CD8-positive, alpha-beta memory T cell (primary cell): ENCODE measurements around the gene LHFPL6. TPM values are rescaled to one million over a fixed set of nuclear protein-coding genes. Genes with fewer than 3 reads are reported as not detected.

ENCODE experiments used
- CTCF ChIA-PET: fragments of 350-600 bp; sonication (Branson Sonifier 250); formaldehyde crosslinking; loops from one replicate; lab custom pipeline; 2021; ENCODE audit warnings: antibody characterized with exemption; lab: Charles Lee
- POLR2A ChIA-PET: fragments of 350-600 bp; sonication (Branson Sonifier 250); formaldehyde crosslinking; loops from one replicate; lab custom pipeline; 2021; ENCODE audit warnings: antibody characterized with exemption; lab: Charles Lee
- DNase-seq, 5 donors: peaks; one replicate each; pipeline versions ENCODE4 v3.0.0 to v3.0.0-alpha.2; 2020 to 2022; ENCODE audit warnings: mixed read lengths in 1 of 5
- H3K27ac ChIP-seq: one replicate; pipeline ENCODE4 v1.7.0; 2013; ENCODE audit warnings: low read depth, mild to moderate bottlenecking, low read length, moderate library complexity
- H3K27me3 ChIP-seq: 2 replicates; pipeline ENCODE4 v1.7.0; 2013; ENCODE audit warnings: low read length, mild to moderate bottlenecking; ENCODE audit not compliant: insufficient read depth, poor library complexity, severe bottlenecking
- H3K36me3 ChIP-seq: 2 replicates; pipeline ENCODE4 v1.7.0; 2013; ENCODE audit warnings: mild to moderate bottlenecking, low read length, moderate library complexity; ENCODE audit not compliant: insufficient read depth
- H3K4me1 ChIP-seq: 2 replicates; pipeline ENCODE4 v1.7.0; 2013; ENCODE audit warnings: mild to moderate bottlenecking, low read length, moderate library complexity; ENCODE audit not compliant: insufficient read depth
- H3K4me3 ChIP-seq: 2 replicates; pipeline ENCODE4 v1.7.0; 2013; ENCODE audit warnings: mild to moderate bottlenecking, low read length
- H3K9me3 ChIP-seq: 2 replicates; pipeline ENCODE4 v1.7.0; 2013; ENCODE audit warnings: mild to moderate bottlenecking, low read length
- H3K27ac Mint-ChIP-seq, 8 donors: one replicate each; pipeline ENCODE4 v1.8.0; 2020 to 2021; ENCODE audit warnings: mixed read lengths in 8 of 8, mild to moderate bottlenecking in 6 of 8, inconsistent platforms in 3 of 8, moderate library complexity in 3 of 8
- H3K27me3 Mint-ChIP-seq, 2 donors: one replicate each; pipeline ENCODE4 v1.8.0; 2020 to 2021; ENCODE audit warnings: mixed read lengths in 2 of 2, mild to moderate bottlenecking in 1 of 2, moderate library complexity in 1 of 2
- H3K36me3 Mint-ChIP-seq, 3 donors: one replicate each; pipeline ENCODE4 v1.8.0; 2020 to 2021; ENCODE audit warnings: mixed read lengths in 3 of 3, inconsistent platforms in 1 of 3, mild to moderate bottlenecking in 1 of 3
- H3K4me1 Mint-ChIP-seq, 3 donors: one replicate each; pipeline ENCODE4 v1.8.0; 2020 to 2021; ENCODE audit warnings: mixed read lengths in 3 of 3, inconsistent platforms in 1 of 3, mild to moderate bottlenecking in 1 of 3
- H3K4me3 Mint-ChIP-seq, 7 donors: one replicate each; pipeline ENCODE4 v1.8.0; 2020 to 2021; ENCODE audit warnings: mixed read lengths in 7 of 7, mild to moderate bottlenecking in 6 of 7, moderate library complexity in 4 of 7, inconsistent platforms in 2 of 7
- H3K9me3 Mint-ChIP-seq, 5 donors: one replicate each; pipeline ENCODE4 v1.8.0; 2020 to 2022; ENCODE audit warnings: mixed read lengths in 5 of 5, mild to moderate bottlenecking in 3 of 5, moderate library complexity in 2 of 5, inconsistent platforms in 1 of 5
- polyA plus RNA-seq: library from polyadenylated mRNA; unstranded; fragments of 300-500 nt; fragmentation: Illumina TruSeq; gene quantifications from one replicate; pipeline ENCODE4 v1.2.3, GENCODE V29; 2021
- total RNA-seq, 2 experiments: library from RNA; stranded (reverse); gene quantifications; one replicate each; pipeline ENCODE4 v1.2.3, GENCODE V29; 2021

LHFPL6 gene
- total and polyA plus RNA-seq, 3 experiments from 2014 or later: 5.9 to 6.4 TPM; not detected in 1

- H3K4me1 ChIP-seq: no peaks in the 10 kb centered on the region
- Mint-ChIP-seq H3K36me3 (no peaks in the 10 kb centered on the region), H3K27ac (no peak overlapping the region), H3K27me3 (peaks cover 9 to 12% of the 10 kb centered on the region in 2 donors), H3K9me3 (no peaks in the 10 kb centered on the region), H3K4me1 (no peaks in the 10 kb centered on the region), H3K4me3 (no peak overlapping the region)
- DNase-seq: no peak
- H3K9me3 ChIP-seq: no peaks in the 10 kb centered on the region
- H3K27me3 ChIP-seq: no peaks in the 10 kb centered on the region
- no peak overlapping the region for H3K27ac ChIP-seq
- ChIA-PET POLR2A (no interaction called here), CTCF (no interaction called here)
- H3K36me3 ChIP-seq: no peaks in the 10 kb centered on the region
- no peak overlapping the region for H3K4me3 ChIP-seq
These were observed 232.9 kb downstream of the LHFPL6 start for GRCh38 chr13:39370048-39370447.

DNA sequence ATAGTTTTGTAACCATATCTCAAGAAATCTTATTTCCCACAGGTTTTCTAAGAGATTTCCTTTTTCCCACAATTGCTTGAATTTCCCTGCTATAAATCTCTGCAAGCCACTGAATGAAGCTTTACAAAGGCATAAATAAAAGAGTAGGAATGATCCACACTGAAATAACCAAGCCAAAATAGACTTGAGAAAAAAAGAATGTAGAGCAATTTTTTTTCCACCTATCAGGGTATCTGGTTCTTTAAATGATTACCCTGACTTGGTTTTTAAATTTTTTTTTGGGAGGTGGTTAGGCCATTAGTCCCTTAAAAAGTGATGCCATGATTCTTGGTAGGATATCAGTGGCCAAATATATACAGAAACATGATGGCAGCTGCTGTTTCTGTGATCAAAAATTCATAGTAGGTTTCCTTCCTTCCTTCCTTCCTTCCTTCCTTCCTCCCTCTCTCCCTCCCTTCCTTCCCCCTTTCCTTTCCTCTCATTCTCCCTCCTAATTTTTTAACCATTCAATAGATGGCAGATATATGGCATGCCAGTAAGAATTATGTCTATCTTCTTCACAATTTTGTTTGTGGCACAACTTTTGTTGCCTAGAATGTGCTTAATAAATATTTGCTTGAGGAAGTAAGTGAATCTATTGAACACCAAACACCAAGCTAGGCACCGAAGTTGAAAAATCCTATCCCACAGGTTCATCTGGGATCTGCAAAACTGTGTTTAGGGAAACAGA is 233.7 kb downstream of the LHFPL6 start:
- Histone ChIP-seq H3K4me3 (no peak overlapping the region), H3K9me3 (no peaks in the 10 kb centered on the region), H3K36me3 (no peaks in the 10 kb centered on the region), H3K4me1 (no peaks in the 10 kb centered on the region), H3K27me3 (no peaks in the 10 kb centered on the region), H3K27ac (no peak overlapping the region)
- Mint-ChIP-seq H3K4me3 (no peak overlapping the region), H3K36me3 (no peaks in the 10 kb centered on the region), H3K27me3 (peaks cover 11 to 12% of the 10 kb centered on the region in 2 donors), H3K4me1 (no peaks in the 10 kb centered on the region), H3K9me3 (no peaks in the 10 kb centered on the region), H3K27ac (no peak overlapping the region)
- no peak for DNase-seq
- POLR2A ChIA-PET: no interaction called here
- CTCF ChIA-PET: no interaction called here

GRCh38 chr13:39365879-39366278 is 237.1 kb downstream of the LHFPL6 start:
- H3K27ac Mint-ChIP-seq: no peak overlapping the region
- no peak overlapping the region for H3K27ac ChIP-seq

DNA sequence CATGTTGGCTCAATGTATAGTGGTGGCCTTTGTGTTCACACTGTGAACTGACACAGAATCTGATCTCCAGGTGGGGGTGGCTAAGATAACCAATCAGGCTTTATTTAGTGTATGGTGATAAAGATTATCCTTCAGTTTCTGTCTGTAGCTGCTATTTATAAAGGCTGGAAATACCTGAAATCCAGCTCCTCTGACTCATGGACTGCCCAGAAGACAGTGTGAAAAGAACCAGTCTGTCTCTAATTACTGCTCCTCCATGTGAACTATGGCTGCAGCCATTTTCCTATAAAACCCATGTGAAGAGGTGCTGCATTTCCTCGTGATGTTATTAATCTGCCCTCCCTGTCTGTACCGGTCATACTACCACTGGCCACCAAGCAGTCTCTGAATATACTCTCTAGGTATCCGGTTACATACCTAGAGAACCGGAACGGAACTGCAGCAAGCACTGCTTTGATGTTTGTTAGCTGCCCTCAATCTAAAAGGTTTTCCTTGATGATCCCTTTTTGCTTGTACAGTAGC is 238.0 kb downstream of the LHFPL6 start:
- DNase-seq: no peak
- Histone ChIP-seq H3K27me3 (no peaks in the 10 kb centered on the region), H3K27ac (no peak overlapping the region), H3K4me3 (no peak overlapping the region), H3K4me1 (no peaks in the 10 kb centered on the region), H3K36me3 (no peaks in the 10 kb centered on the region), H3K9me3 (no peaks in the 10 kb centered on the region)
- H3K27ac Mint-ChIP-seq: no peak overlapping the region
- CTCF ChIA-PET: no interaction called here
- H3K4me3 Mint-ChIP-seq: no peak overlapping the region
- POLR2A ChIA-PET: no interaction called here
- H3K4me1 Mint-ChIP-seq: no peaks in the 10 kb centered on the region
- no peaks in the 10 kb centered on the region for H3K9me3 Mint-ChIP-seq
- peaks cover 5 to 14% of the 10 kb centered on the region in 2 donors for H3K27me3 Mint-ChIP-seq
- H3K36me3 Mint-ChIP-seq: no peaks in the 10 kb centered on the region

More at GRCh38 chr13:39365879-39366278, 237.1 kb downstream of the LHFPL6 start:
- Mint-ChIP-seq H3K27me3 (peaks cover 5 to 14% of the 10 kb centered on the region in 2 donors), H3K36me3 (no peaks in the 10 kb centered on the region), H3K9me3 (no peaks in the 10 kb centered on the region), H3K4me1 (no peaks in the 10 kb centered on the region), H3K4me3 (no peak overlapping the region)
- no peaks in the 10 kb centered on the region for H3K27me3 ChIP-seq
- no peaks in the 10 kb centered on the region for H3K4me1 ChIP-seq
- DNase-seq: no peak
- no peaks in the 10 kb centered on the region for H3K9me3 ChIP-seq
- CTCF ChIA-PET: no interaction called here
- POLR2A ChIA-PET: no interaction called here
- no peaks in the 10 kb centered on the region for H3K36me3 ChIP-seq
- no peak overlapping the region for H3K4me3 ChIP-seq

DNA sequence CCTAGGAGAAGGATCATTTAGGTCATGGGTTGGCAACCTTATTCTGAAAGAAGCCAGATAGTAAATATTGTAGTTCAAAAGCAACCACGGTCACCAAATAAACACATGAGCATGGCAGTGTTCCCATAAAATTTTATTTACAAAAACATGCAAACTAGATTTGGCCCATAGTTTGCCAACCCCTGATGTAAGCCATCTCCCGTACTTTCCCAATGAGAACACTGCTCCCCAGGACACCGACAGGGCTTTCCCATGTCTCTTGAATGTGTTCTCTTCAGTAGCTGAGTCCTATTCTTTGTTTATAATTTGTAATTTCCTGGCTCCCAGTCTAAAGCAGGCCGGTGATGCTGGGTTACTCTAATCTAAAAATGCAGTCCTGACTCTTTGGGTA is 239.6 kb downstream of the LHFPL6 start:
- ChIA-PET POLR2A (no interaction called here), CTCF (no interaction called here)
- Mint-ChIP-seq H3K27ac (no peak overlapping the region), H3K9me3 (peaks cover 0 to 3% (median 0%) of the 10 kb centered on the region in 5 donors), H3K36me3 (no peaks in the 10 kb centered on the region), H3K4me3 (no peak overlapping the region), H3K4me1 (no peaks in the 10 kb centered on the region), H3K27me3 (peaks cover 5 to 12% of the 10 kb centered on the region in 2 donors)
- Histone ChIP-seq H3K4me3 (no peak overlapping the region), H3K4me1 (no peaks in the 10 kb centered on the region), H3K27ac (no peak overlapping the region), H3K9me3 (no peaks in the 10 kb centered on the region), H3K36me3 (no peaks in the 10 kb centered on the region), H3K27me3 (no peaks in the 10 kb centered on the region)
- DNase-seq: no peak

GRCh38 chr13:39362652-39363381 is 240.2 kb downstream of the LHFPL6 start:
- Mint-ChIP-seq H3K9me3 (peaks cover 0 to 3% (median 0%) of the 10 kb centered on the region in 5 donors), H3K27me3 (peaks cover 5 to 12% of the 10 kb centered on the region in 2 donors), H3K4me3 (no peak overlapping the region), H3K36me3 (no peaks in the 10 kb centered on the region), H3K27ac (no peak overlapping the region), H3K4me1 (no peaks in the 10 kb centered on the region)
- DNase-seq: no peak
- Histone ChIP-seq H3K27ac (no peak overlapping the region), H3K27me3 (no peaks in the 10 kb centered on the region), H3K9me3 (no peaks in the 10 kb centered on the region), H3K36me3 (no peaks in the 10 kb centered on the region), H3K4me3 (no peak overlapping the region), H3K4me1 (no peaks in the 10 kb centered on the region)
- POLR2A ChIA-PET: no interaction called here
- CTCF ChIA-PET: no interaction called here

DNA sequence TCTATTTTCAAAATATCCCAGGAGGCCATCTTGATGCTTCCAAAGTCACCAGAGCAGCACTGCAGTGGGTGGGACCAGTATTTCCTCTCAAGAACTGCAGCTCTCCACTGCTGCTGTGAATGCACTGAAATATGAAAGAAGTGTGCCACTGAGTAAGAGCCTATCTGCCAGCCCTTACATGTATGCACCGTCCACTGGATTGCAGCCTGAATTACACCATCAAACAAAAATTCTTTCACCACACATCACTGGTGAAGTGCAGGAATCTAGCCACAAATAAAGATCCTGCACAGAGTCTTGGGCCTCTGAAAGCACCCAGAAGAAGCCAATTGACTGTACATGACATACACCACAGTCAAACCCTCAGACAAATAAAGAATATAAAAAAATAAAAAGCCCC is 249.0 kb downstream of the LHFPL6 start:
- Mint-ChIP-seq H3K4me1 (no peaks in the 10 kb centered on the region), H3K27me3 (peaks cover 4 to 5% of the 10 kb centered on the region in 2 donors), H3K36me3 (no peaks in the 10 kb centered on the region), H3K27ac (no peak overlapping the region), H3K4me3 (no peak overlapping the region), H3K9me3 (peaks cover 0 to 5% (median 1%) of the 10 kb centered on the region in 5 donors)
- no peak for DNase-seq
- Histone ChIP-seq H3K27me3 (no peaks in the 10 kb centered on the region), H3K4me3 (no peak overlapping the region), H3K4me1 (no peaks in the 10 kb centered on the region), H3K9me3 (no peaks in the 10 kb centered on the region), H3K27ac (no peak overlapping the region), H3K36me3 (no peaks in the 10 kb centered on the region)
- CTCF ChIA-PET: no interaction called here
- POLR2A ChIA-PET: no interaction called here

DNA sequence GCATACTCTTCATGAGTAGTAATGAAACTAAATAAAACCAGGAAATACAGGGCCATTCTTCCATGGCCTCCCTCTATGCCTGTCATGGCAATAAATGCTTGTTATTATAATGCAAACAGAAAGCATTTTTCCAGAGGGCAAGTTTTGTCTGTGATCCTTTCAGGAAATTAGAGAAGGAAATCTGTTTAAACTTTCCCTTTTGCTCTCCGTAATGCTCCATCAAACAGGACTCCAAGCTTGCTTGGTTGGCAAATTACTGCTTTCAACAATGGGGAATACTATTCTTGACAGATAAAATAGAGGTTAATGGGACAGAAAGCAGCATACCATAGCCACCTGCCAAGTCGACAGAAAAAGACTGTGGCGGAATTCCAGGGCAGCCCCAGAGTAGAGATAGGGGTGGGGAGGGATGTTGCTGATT is 252.5 kb downstream of the LHFPL6 start:
- H3K9me3 ChIP-seq: no peaks in the 10 kb centered on the region
- Mint-ChIP-seq H3K4me3 (no peak overlapping the region), H3K36me3 (no peaks in the 10 kb centered on the region), H3K27me3 (peaks cover 3 to 8% of the 10 kb centered on the region in 2 donors), H3K9me3 (no peaks in the 10 kb centered on the region), H3K4me1 (no peaks in the 10 kb centered on the region), H3K27ac (no peak overlapping the region)
- ChIA-PET CTCF (no interaction called here), POLR2A (no interaction called here)
- H3K4me3 ChIP-seq: no peak overlapping the region
- H3K27me3 ChIP-seq: no peaks in the 10 kb centered on the region
- no peak overlapping the region for H3K27ac ChIP-seq
- no peaks in the 10 kb centered on the region for H3K4me1 ChIP-seq
- no peak for DNase-seq
- H3K36me3 ChIP-seq: no peaks in the 10 kb centered on the region
